ENCODE data around the gene ZBTB16.

ZBTB16 gene

DNA sequence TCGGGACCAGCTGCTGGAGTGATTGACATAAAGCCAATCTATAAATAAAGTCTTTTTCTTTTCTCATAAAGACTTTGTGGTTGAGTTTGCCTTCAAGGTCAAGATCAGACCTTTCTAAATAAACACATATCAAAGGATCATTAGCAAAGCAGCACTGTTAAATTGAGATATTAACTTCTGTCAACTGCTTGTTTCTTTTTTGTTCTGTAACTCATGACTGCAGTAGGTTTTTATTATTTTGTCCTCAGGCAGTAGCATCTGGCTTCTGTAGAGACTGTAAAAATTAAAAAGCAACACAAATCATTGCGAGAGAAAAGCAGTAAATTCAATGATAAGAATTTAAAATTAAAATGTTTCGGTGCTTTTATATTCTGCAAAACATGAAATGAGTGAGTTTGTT, 159.0 kb downstream of the ZBTB16 start:
- DNase-seq, result no peak

DNA sequence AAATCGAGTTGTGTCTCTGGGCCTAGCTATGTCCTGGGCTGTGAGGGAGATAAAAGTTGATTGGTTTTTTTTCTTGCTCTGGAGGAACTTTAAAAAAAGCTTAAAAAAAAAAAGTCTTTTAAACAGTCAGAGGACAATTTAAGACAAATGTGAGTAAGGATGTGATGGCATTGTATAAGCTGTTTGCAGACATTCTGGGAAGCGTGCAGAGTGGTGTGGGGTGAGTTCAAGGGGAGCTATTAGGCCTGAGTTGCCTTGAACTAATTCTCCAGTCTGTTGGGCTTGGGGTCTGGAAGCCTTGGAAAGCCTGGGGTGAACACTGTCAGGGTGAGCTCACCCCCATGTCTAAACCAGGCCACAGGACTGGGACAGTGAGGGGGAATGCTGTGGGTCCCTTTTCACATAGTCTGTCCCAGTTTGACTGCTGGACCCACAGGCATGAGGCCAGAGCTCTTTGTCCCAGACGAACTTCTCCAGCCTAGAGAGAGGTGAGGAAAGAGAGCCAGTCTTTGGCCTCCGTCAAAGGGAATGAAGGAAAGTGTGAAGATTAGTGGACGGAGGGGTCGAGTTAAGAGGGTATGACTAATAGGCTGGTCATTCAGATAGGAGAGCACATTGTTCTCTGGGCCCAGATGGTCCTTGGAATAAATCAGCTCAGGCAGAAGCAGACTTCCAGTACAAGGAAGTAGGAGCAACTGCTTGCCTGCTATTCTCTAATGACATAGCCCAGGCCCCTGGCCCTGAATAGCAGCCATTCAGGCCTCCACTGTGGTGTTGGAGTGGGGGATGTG, 160.2 kb downstream of the ZBTB16 start:
- no peak for DNase-seq

DNA sequence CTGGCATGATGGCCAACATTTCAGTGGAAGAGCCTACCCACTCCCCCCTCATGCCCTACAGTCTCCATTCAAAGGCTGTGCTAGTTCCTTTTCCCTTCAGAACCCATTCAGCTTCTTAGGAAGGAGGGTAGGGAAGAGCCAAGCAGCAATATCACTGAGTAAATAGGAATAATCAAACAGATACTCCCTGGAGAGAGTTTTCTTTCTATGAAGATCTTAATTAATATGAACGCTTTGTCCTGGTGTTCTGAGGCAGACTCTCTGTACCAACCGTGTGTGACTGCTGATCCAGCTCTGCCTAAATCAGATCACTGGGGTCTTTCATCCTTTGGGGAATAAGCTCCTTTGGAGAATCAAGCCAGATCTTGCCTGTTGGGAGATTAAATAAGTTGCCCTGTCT, 161.5 kb downstream of the ZBTB16 start:
- DNase-seq, result no peak

DNA sequence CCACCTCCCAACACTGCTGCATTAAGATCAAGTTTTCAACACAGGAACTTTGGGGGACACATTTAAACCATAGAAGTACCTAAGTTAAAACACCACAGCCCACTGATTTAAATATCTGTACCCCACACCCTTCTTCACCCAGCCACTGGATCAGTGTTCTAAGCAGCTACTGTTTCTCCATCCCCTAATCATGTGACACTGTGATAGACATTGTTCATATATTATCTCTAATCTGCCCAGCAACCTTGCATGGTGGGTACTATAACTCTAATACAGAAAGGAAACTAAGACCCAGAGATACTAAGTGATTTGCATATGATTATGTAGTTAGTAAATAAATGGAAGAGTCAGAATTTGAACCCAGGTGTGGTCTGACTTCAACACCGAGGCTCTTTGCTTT, 166.2 kb downstream of the ZBTB16 start:
- DNase-seq, result no peak

DNA sequence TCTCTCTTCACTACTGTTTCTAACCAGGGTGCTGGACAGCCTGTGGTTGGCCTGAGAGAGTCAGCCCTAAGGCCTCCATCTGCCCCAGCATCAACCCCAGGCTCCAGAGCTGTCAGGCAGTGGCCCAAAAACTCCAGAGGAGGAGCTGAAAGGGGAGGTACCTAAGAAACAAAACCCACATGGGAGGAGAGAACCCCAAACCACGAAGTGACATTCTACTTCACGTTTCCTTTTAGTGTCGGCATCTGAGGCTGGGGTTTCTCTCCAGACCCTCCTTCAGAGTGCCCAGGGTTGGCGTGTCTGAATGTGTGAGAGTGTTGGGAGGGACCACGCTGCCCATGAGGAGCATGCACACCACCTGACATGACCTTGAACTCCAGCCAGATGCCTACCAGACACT, 166.8 kb downstream of the ZBTB16 start:
- DNase-seq, result no peak

DNA sequence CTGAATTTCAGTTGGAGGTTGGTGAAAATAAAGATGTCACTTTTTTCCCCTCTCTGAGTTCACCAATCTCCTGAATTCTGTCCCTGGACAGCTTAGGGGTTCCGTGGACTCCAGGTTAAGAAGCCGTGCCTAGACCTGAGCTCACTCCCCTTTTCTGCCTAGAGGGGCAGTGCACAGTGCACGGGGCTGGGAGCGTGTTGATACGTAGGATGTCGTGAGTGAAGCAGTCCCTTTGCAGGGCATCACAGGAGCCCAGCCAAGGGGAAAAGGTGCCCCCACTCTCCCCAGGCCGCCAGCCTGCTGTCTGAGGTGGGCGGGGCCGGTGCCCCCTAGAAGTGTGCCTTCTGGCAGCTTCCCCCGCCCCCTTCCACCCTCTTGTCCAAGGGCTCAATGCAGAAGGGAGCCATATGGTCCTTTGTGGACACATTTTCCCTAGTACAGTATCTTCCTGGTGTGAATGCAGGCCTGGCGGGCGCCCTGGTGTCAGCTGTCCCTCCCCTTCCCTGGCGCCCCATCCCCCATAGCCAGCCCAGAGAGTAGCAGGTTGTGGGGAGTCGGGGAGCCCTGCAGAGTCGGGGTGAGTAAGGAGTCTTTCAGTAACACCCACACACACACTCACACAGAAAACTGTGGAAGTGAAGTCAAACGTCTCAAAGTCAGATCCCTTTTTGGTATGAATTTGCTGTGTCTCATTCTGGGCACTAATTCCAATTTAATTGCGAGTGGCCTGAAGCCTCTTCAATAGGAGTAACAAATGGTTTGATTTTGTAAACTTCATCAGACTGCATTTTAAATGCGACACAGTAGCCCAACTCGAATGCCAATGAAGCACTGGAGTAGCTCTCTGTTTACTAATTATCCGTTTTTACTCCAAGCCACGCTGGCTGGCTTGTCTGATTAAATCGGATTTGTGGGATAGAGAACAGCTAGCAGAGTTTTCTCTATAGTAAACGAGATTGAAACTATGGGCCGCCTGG, 169.2 kb downstream of the ZBTB16 start:
- no peak for DNase-seq

DNA sequence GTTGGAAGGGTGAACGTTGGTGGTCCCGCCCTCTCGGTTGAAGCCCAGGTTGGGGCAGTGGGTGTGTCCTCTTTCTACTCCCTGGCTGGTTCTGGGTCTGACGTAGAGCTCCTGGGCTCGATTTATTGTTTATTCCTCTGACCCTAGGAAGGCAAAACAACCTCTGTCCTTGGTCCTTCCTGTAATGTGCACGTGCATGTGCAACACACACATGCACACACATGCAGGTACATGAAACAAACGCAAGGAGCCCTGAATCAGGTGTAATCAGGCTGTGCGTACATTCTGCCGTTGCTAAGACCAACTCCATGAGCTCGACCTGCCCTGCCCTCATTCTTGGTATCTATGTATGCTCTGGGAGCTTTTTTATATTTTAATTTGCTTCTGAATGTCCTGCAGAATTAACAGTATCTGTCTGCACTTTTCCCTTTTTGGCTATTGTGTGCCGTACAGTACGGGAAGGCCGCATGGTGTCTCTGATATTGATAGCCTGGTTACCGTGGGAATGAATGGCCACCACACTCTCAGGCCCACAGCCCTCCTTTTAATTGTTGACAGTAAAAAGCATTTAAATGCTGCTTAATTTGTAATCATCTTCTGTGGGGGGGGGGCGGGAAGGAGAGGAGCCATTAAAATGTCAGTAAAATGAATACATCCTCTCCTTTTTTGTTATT, 170.7 kb downstream of the ZBTB16 start:
- no peak for DNase-seq

DNA sequence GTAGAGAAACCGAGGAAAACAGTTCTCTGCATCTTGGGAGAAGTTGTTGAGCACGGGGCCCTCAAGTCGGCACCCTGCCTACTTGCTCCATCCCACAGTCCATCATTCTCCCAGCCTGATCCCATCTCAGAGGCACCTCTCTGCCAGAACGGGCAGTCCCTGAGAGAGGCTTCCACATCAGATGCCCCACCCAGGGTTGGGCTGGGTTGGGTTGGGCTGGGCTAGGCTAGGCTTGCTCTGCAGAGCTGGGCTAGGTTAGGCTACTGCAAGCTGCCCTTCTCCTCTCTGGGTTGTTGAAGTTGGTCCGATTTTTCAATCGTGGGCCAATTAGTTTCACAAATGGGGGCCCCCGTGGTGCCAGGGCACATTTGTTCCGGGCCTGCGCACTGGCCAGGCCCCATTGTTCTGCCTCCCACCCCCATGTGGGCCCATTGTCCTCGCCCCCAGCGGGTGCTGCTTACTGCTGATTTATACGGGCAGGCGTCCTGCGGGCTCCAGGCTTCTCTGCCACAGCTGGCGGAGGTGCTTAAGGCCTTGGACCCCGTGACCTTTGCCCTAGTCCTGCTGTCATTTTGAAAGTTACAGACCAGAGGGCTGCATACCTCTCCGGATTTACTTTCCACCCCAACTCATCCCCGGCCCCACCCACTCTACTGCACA, 173.0 kb downstream of the ZBTB16 start:
- DNase-seq, result no peak

DNA sequence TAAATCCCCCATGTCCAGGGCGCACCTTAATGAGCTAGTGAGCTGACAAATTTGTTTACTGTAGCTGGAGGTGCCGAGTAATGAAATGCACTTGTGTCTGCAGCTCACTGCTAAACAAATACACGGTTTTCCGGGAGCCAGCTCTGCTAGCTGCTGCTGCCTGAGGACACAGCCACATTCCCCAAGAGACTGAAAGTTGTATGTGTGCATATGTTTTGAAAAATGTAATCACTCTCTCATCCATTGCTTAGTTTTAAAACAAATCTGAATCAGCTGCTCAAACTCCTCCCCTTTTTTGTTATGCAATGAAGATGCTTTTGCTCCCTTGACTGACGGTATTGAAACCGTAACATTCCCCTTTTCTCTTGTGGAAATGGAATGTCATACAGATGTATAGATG, 174.2 kb downstream of the ZBTB16 start:
- no peak for DNase-seq

DNA sequence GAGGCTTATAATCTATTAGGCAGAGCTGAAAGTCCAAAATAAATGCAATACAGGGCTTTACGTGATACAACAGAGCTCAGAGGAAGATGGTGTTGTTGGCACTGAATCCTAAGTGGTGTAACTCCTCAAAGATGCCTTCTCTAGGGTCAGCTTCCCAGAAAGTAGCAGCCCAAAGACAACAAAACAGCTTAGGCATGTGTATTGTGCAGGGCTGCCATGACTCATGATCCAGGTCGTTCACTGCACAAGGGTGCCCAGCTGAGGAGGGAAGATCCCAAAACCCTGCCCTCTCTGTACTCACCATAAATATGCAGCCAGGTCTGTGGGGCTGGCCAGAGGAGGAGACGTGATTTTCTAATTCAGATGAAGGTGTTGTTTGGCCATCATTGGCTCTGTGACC, 177.3 kb downstream of the ZBTB16 start:
- DNase-seq, result no peak

DNA sequence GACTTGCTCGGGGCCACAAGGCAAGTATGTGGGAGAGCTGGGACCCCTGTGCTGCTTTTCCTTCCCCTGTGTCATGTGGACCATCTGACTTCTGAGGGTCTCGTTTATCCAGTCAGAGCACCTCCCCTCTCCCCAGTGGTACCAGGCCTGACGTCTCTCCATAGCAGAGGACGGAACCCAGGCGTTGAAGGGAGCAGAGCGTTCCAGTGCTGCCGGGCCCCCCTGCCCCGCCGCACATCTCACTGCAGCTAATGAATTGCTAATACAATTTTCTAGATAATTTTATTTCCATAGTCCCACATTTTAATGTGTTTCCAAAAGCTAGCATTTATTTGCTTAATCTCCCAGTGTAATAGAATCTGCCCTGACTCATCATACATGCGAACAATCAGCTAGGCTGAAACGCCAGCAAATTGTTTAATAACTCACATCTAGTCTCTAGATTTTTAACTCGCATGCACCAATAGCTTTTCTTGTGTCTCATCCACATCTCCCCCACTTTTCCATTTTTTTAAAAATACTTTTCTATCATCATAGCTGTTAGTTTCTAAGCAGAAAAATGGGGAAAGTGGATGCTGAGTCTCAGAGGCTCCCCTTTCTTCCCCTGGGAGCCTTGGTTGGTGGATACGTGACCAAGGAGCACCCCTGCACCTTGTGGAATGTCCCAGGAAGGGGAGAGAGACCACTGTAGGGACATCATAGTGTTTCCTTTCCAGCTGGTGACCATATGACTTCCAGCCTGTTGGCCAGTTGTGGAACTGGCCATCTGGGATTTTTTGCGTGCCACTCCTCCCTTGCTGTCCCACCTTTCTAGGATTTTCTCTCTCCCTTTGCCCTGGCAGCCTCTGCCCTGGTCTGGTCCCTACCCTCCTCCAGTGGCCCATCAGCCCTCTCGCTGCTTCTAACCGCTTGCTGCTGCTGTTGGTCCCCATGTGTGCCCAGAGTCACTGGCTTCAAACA, 178.1 kb downstream of the ZBTB16 start:
- DNase-seq, result no peak

DNA sequence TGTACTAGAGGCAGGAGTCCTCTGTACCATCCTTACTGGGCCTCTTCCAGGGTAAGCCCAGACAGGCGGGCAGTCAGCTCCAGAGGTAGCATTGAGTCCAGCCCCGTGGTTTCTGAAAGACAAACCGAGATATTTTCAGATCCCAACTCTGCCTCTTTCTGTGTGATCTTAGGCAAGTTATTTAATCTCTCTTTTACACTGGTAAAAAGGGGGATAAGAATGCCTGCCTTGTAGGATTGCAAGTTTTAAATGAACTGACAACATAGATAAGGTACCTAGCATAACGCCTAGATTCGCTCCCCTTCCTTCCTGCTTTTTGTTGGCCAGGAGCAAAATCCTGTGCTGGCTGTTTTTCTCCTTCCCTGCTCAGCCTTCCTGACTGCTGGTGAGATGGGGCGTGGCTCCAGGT, 180.2 kb downstream of the ZBTB16 start:
- DNase-seq, result no peak

DNA sequence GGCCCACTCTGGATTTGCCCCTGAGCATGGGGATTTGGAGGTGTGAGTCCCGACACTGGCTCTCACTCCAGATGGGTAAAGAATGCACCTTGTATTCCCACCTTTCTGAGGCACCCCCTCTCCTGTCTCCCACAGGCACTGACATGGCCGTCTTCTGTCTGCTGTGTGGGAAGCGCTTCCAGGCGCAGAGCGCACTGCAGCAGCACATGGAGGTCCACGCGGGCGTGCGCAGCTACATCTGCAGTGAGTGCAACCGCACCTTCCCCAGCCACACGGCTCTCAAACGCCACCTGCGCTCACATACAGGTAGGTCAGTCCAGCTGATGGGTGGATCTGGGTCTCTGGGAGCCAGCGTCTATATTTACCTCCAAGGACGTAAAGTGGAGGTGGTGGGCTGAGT, 182.5 kb downstream of the ZBTB16 start:
- DNase-seq, result no peak

DNA sequence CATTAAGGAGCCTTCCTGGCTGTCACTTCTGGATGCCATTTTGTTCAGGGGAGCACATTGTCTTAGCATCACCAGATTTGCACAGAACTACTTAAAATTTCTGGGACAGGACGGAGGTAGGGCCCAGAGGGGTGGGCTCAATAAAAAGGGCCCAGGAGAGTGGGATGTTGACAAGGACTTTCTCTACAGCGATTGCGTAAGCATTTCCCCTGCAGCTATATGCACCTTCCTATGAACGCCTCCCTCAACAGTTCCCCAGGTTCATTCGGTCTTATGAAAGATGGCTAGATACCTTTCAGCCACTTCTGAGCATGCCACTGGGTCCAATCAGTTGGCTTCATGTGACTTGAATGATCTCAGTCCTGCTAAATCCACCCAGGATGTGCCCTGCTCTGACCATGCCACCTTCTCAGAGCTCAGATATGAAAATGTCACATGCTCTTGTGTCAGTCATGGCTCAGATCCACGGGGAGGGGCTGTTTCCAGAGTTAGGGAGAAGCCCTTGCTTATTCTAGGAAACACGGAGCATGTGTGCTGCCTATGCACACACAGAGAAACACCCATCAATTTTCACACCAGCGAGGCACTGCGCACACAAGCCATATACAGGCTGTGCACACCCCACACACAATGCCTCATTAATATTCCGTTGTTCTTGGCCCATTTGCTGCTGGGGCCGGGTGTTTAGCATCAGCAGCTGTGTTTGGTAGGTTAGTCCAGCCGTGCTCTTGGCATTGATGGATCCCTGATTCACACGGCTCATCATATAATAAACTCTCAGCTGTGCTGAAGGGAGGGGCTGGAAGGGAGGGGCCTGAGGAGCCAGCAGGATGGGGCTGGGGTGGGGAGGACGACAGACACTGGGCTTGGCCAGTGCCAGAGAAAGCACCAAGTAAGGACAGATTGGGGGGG, 184.2 kb downstream of the ZBTB16 start:
- no peak for DNase-seq

DNA sequence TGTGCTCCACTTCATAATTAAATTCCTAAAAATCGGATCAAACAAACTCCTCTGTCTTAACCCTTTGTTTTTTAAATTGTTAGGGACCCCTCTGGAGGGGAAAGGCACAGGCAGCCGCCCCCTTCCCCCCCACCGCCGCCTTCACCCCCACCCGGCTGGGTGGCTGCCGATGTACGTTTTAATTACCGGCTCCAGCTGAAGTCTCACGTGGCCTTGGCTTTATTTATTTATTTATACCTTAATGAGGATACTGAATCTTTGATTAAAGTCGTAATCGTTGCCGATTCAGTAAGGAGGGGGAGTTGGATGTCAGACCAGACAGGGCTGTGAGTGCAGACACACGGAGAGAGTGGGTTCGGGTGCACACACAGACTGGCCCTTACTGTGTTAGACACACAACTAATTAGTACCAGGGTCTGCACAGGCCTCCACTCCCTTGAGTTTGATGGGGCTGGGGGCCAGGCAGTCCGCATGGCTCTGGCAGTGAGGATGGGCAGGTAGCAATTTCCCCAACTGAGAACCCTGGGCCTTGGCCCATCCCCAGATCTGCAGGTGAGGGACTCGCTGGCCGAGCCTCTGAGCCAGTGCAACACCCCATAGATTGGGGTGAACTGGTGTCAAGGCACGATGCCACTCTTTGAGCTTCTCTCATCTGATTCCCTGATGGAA, 185.3 kb downstream of the ZBTB16 start:
- DNase-seq, result no peak

DNA sequence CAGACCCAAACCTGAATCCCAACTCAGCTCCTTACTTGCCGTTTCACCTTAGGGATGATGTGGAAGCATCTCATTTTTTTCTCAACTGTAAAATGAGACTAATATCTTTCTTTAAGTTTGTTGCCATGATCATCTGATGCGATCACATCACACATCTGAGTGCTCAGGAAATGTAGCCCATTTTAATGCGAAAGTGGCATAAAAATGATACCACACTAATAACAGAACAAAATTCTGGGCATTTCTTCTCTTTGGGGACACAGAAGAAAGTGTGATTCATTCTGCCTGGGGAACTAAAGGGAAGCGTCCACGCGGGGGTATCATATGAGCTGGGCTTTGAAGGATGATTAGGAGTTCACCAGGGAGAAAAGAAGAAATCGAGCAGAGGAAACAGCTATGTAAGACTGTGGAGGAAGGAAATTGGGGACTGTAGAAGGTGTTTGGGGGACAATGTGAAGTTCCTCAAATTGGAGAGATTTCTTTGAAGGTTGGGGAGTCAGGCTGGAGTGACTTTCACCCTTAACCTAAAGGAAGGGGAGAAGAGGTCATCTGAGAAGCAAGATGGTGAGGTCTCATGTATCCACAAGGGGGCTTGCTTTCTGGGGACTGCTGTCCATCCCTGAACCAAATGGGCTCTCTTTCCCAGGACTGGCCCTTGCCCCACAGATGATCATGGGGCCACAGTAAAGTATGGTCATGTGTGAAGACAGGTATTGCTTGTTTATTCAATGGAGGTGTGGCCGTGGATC, 187.0 kb downstream of the ZBTB16 start:
- DNase-seq, result no peak

DNA sequence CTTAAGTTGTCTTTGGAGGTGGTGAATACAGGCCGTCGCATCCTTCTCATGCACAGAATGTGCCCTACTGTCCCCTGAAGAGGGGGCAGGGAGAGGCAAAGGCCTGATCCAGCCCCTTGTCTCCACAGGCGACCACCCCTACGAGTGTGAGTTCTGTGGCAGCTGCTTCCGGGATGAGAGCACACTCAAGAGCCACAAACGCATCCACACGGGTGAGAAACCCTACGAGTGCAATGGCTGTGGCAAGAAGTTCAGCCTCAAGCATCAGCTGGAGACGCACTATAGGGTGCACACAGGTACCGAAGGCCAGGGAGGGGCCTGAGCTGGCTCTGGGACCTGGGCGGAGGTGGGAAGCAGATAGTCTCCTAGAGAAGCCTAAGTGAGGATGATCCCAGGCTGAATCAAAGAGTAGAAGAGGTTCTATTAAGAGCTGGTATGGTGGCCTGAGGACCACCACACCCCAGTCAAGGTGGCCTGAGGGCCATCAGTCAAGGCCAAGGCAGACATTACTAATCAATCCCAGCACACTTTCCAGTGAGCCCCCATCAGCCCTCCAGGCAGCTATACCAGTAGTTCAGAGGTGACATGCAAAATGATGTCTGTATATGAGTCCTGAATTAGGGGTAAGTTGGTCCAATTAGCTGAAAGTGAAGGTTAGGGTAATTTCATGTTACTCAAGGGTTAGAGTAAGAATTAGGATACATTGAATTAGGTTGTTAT, 187.7 kb downstream of the ZBTB16 start:
- no peak for DNase-seq

DNA sequence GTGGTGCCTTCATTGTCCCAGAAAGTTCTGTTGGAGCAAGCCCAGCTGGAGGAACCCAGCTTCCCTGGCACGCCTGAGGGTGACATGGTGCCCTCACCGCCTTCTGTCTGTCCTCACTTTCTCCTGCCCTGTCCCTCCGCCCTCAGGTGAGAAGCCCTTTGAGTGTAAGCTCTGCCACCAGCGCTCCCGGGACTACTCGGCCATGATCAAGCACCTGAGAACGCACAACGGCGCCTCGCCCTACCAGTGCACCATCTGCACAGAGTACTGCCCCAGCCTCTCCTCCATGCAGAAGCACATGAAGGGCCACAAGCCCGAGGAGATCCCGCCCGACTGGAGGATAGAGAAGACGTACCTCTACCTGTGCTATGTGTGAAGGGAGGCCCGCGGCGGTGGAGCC, 190.7 kb downstream of the ZBTB16 start:
- no peak for DNase-seq
